ENCODE results near the gene IL17RD.

- TF ChIP-seq CTCF (IDR thresholded peaks at IDR 0.05): no peak
- no peak for TF ChIP-seq EZH2 (IDR thresholded peaks at IDR 0.05)
- no peak for TF ChIP-seq EZH2phosphoT487 (IDR thresholded peaks at IDR 0.05)
Measured at GRCh38 chr3:57116501-57116900, 48.7 kb downstream of the IL17RD start.
